Transverse colon (tissue), 4 donors: Measurements from ENCODE around the gene AP3S1. TPM values are rescaled to one million over a fixed set of nuclear protein-coding genes. Genes with fewer than 3 reads are reported as not detected.
"Not testable (repeated sequence)": the region's sequence is repeated elsewhere in the genome, so short reads cannot be mapped to it uniquely, and the experiment has no call there.

ENCODE experiments used
- DNase-seq: peaks from one replicate; pipeline ENCODE4 v3.0.0-alpha.2; 2019
- H3K27ac ChIP-seq, 4 donors: fragments of 200-600 bp; sonication (generic); 2 replicates each; pipeline ENCODE4 v1.5.1; 2016 to 2018; ENCODE audit warnings: inconsistent platforms in 4 of 4
- H3K27me3 ChIP-seq: fragments of 200-600 bp; sonication (generic); 2 replicates; pipeline ENCODE4 v1.5.1; 2017; ENCODE audit warnings: inconsistent platforms
- H3K36me3 ChIP-seq, 4 donors: fragments of 200-600 bp; sonication (generic); 2 replicates each; pipeline ENCODE4 v1.5.1; 2017 to 2019; ENCODE audit warnings: inconsistent platforms in 4 of 4
- H3K4me1 ChIP-seq, 4 donors: fragments of 200-600 bp; sonication (generic); 2 replicates each; pipeline ENCODE4 v1.5.1; 2017 to 2020; ENCODE audit warnings: inconsistent platforms in 4 of 4
- H3K4me3 ChIP-seq, 4 donors: fragments of 200-600 bp; sonication (generic); 1 replicate in 1 of 4; 2 replicates in 3 of 4; pipeline versions ENCODE4 v1.5.1 to v1.6.1; 2017 to 2019; ENCODE audit warnings: inconsistent platforms in 4 of 4
- H3K9me3 ChIP-seq, 2 donors: fragments of 200-600 bp; sonication (generic); 2 replicates each; pipeline ENCODE4 v1.5.1; 2017 to 2019; ENCODE audit warnings: inconsistent platforms in 2 of 2
- CTCF ChIP-seq, 5 experiments: fragments of 200-600 bp in 3 of 5; fragments of 450-650 bp in 2 of 5; sonication (generic) in 3 of 5; IDR thresholded peaks; 1 replicate in 2 of 5; 2 replicates in 3 of 5; pipeline ENCODE4 v1.5.1; 2016 to 2017; ENCODE audit warnings: antibody characterized with exemption in 5 of 5, inconsistent platforms in 3 of 5, mild to moderate bottlenecking in 2 of 5, moderate library complexity in 1 of 5
- EP300 ChIP-seq: sonication (generic); formaldehyde crosslinking; IDR thresholded peaks from one replicate; pipeline ENCODE4 v1.6.1; 2017; ENCODE audit warnings: antibody characterized with exemption, low read depth
- POLR2A ChIP-seq: fragments of 450-650 bp; IDR thresholded peaks from one replicate; pipeline ENCODE4 v1.6.1; 2016; ENCODE audit warnings: antibody characterized with exemption, mild to moderate bottlenecking, moderate library complexity
- POLR2AphosphoS5 ChIP-seq, 3 donors: sonication (generic); formaldehyde crosslinking; IDR thresholded peaks; one replicate each; pipeline ENCODE4 v1.6.1; 2016; ENCODE audit warnings: antibody characterized with exemption in 3 of 3
- WGBS, 2 donors: methylation state at CpG; one replicate each; pipeline ENCODE4 v1.1.5; 2018; ENCODE audit warnings: low coverage in 1 of 2; 5-methylcytosine and 5-hydroxymethylcytosine counted together
- in situ Hi-C, 4 donors: fragments of 200-750 bp; cut with MboI; loops; one replicate each; pipeline versions ENCODE4 v1.15.0 to v1.15.1; 2017; ENCODE audit warnings: low sequenced_read_pairs in 3 of 4, low pct_ligation_motif_present in 1 of 4, low pct_unique_long_range_greater_than_20kb in 1 of 4
- intact Hi-C: fragments of 100-400 bp; cut with DNase I; formaldehyde crosslinking; loops from one replicate; pipeline ENCODE4 v1.15.1; 2023; ENCODE audit warnings: low total_unique reads
- total RNA-seq, 4 donors: library from RNA; depleted of rRNA; stranded (reverse); fragments of >200 nt; gene quantifications; one replicate each; pipeline ENCODE4 v1.1.0, GENCODE V29; 2016

The AP3S1 gene
- total RNA-seq, 4 donors from 2014 or later, result 54.2 to 258 (median 65.7) TPM

- intact Hi-C loops, result no loop called here
- in situ Hi-C loops, result no loop called here
- Histone ChIP-seq H3K27me3 (peaks cover 81% of the 10 kb centered on the region), H3K4me1 (peaks cover 0 to 16% (median 7%) of the 10 kb centered on the region in 4 donors), H3K27ac (peak within 1 kb of the TSS in 3 of 4 donors; percentile 51 to 60 (median 54)), H3K4me3 (peak within 1 kb of the TSS; percentile 16 to 41 (median 30)), H3K36me3 (no peaks in the 10 kb centered on the region), H3K9me3 (no peaks in the 10 kb centered on the region)
- WGBS, 2 donors, result 3 to 26% methylated on average over 7 to 62 of the region's 69 CpGs
- DNase-seq, result peak; percentile 8
- TF ChIP-seq EP300, result no peak
- no peak for TF ChIP-seq CTCF (IDR thresholded peaks at IDR 0.05)
- TF ChIP-seq POLR2AphosphoS5 (IDR thresholded peaks at IDR 0.05), result no peak
- no peak for TF ChIP-seq POLR2A
Measured at GRCh38 chr5:115816226-115817081, 25.3 kb upstream of the AP3S1 start, which contains the start of gene CDO1. Gene CDO1, minus strand, starts transcription at chr5:115816659. Its CDS starts 262 bp downstream, at chr5:115816397.

GRCh38 chr5:115817386-115817785 is 24.3 kb upstream of the AP3S1 start:
- H3K4me3 ChIP-seq, result no peak overlapping the region
- peaks cover 77% of the 10 kb centered on the region for H3K27me3 ChIP-seq
- H3K27ac ChIP-seq, result no peak overlapping the region
- intact Hi-C loops (no loop called here), in situ Hi-C loops (no loop called here)
- no peaks in the 10 kb centered on the region for H3K9me3 ChIP-seq
- 78 to 85% methylated on average over 7 of the region's 7 CpGs for WGBS, 2 donors
- no peaks in the 10 kb centered on the region for H3K36me3 ChIP-seq
- no peak for DNase-seq
- H3K4me1 ChIP-seq, result peaks cover 0 to 16% (median 7%) of the 10 kb centered on the region in 4 donors
- TF ChIP-seq POLR2A, result no peak
- TF ChIP-seq EP300, result no peak
- TF ChIP-seq CTCF (IDR thresholded peaks at IDR 0.05), result no peak
- no peak for TF ChIP-seq POLR2AphosphoS5 (IDR thresholded peaks at IDR 0.05)

- no peak for DNase-seq
- Histone ChIP-seq H3K27ac (no peak overlapping the region), H3K36me3 (no peaks in the 10 kb centered on the region), H3K9me3 (no peaks in the 10 kb centered on the region), H3K4me3 (no peak overlapping the region), H3K4me1 (peaks cover 0 to 16% (median 7%) of the 10 kb centered on the region in 4 donors), H3K27me3 (peaks cover 62% of the 10 kb centered on the region)
- intact Hi-C loops, result no loop called here
- TF ChIP-seq EP300 (no peak), POLR2A (no peak), CTCF (IDR thresholded peaks at IDR 0.05) (no peak), POLR2AphosphoS5 (IDR thresholded peaks at IDR 0.05) (no peak)
- 81 to 90% methylated on average over 8 to 18 of the region's 18 CpGs for WGBS, 2 donors
- in situ Hi-C loops, result no loop called here
Measured at GRCh38 chr5:115818821-115819220, 22.9 kb upstream of the AP3S1 start.

- intact Hi-C loops, result no loop called here
- H3K4me1 ChIP-seq, result peaks cover 0 to 10% (median 4%) of the 10 kb centered on the region in 4 donors
- no peak for TF ChIP-seq CTCF (IDR thresholded peaks at IDR 0.05)
- TF ChIP-seq POLR2A, result no peak
- TF ChIP-seq EP300, result no peak
- no peak for TF ChIP-seq POLR2AphosphoS5 (IDR thresholded peaks at IDR 0.05)
- H3K36me3 ChIP-seq, result no peaks in the 10 kb centered on the region
- in situ Hi-C loops, result no loop called here
- H3K27me3 ChIP-seq, result peaks cover 42% of the 10 kb centered on the region
- H3K4me3 ChIP-seq, result no peak overlapping the region
- no peak overlapping the region for H3K27ac ChIP-seq
- no peak for DNase-seq
- H3K9me3 ChIP-seq, result no peaks in the 10 kb centered on the region
- 73 to 86% methylated on average over 1 of the region's 1 CpG for WGBS, 2 donors
Measured at GRCh38 chr5:115820846-115821245, 20.9 kb upstream of the AP3S1 start.

GRCh38 chr5:115824983-115825382 is 16.8 kb upstream of the AP3S1 start:
- 92% methylated on average over 1 of the region's 1 CpG; no CpG with 5 or more reads in 1 of the 2 donors for WGBS, 2 donors
- H3K27ac ChIP-seq, H3K27me3 ChIP-seq, intact Hi-C loops, H3K4me3 ChIP-seq, DNase-seq, H3K4me1 ChIP-seq, H3K9me3 ChIP-seq: not testable (repeated sequence)
- H3K36me3 ChIP-seq, result peaks cover 0 to 20% (median 2%) of the 10 kb centered on the region in 4 donors
- in situ Hi-C loops, result loop anchor here in 3 of 4 donors (25.0 kb wide), 2 partner anchors 237 to 513 kb away; no protein-coding TSS in a partner anchor
